Measurements from ENCODE around the gene RNU5B-1. TPM values are rescaled to one million over a fixed set of nuclear protein-coding genes. Genes with fewer than 3 reads are reported as not detected.

The RNU5B-1 gene
- total and polyA plus RNA-seq, 9 of the 15 experiments (the other 6 are each of a cell fraction or from before 2014, with no cell fraction given) = 14.2 TPM; not detected in 8

GRCh38 chr15:65339416-65339815 lies 34.9 kb downstream of the RNU5B-1 start:
- TF ChIP-seq USF1 (CRISPR knock-in tag; IDR thresholded peaks at IDR 0.05) = peak; percentile 14; the same call in 1 of the 2 replicates
- TF ChIP-seq USF2 (CRISPR knock-in tag; IDR thresholded peaks at IDR 0.05) = peak; percentile 21; the same call in 1 of the 2 replicates
- TF ChIP-seq SMAD4 (CRISPR knock-in tag; conservative IDR thresholded peaks at IDR 0.05) = no peak
- TF ChIP-seq BHLHE40 (IDR thresholded peaks at IDR 0.05; ENCODE audit: low read length) = peak; percentile 47; the same call in 1 of the 2 replicates
- no peaks in the 10 kb centered on the region for H3K79me2 ChIP-seq (ENCODE audit: control insufficient read depth, insufficient read depth, low read length)
- in situ Hi-C loops (cut with MboI) = no loop called here
- H3K27me3 ChIP-seq (ENCODE audit: control insufficient read depth in 2 of 2, insufficient read depth in 2 of 2, low read length in 2 of 2) = peaks cover 31 to 58% of the 10 kb centered on the region in 2 experiments; a peak in 4 of 5 replicates
- H3K9ac ChIP-seq (ENCODE audit: insufficient read depth in 1 of 2, low read depth in 2 of 2, low read length in 2 of 2) = peak overlapping the region in 1 of 2 experiments; percentile 56; a peak in 1 of 4 replicates
- H3K9me3 ChIP-seq (replicated peaks; ENCODE audit: control insufficient read depth, insufficient read depth, low read depth, low read length) = no peaks in the 10 kb centered on the region
- H3K4me1 ChIP-seq (replicated peaks in 1 of 2; ENCODE audit: control insufficient read depth in 2 of 2, insufficient read depth in 2 of 2, low read length in 2 of 2) = peaks cover 5 to 17% of the 10 kb centered on the region in 2 experiments
- 17% methylated on average over 6 of the region's 6 CpGs for WGBS (ENCODE audit: insufficient coverage, low coverage, missing lambda C conversion rate)
- H3K27ac ChIP-seq (ENCODE audit: extremely low read depth, low read depth, low read length) = no peak overlapping the region
- no peak for DNase-seq (ENCODE audit: extremely low read depth in 1 of 4, low spot score in 3 of 4)
- H3K36me3 ChIP-seq (ENCODE audit: control insufficient read depth, insufficient read depth, low read length) = no peaks in the 10 kb centered on the region
- intact Hi-C loops (cut with micrococcal nuclease) = no loop called here
- no peaks in the 10 kb centered on the region for H3K9me1 ChIP-seq (ENCODE audit: control insufficient read depth, insufficient read depth, low read length)
- FAIRE-seq = peak; percentile 37
- no peak for ATAC-seq
- POLR2A ChIA-PET = interaction anchor here (0.6 to 6.0 kb wide), 4 partner anchors 10 to 68 kb away, joined by 3 to 35 read pairs (median 3); partner anchors contain the start of gene RNU5B-1
- H2AFZ ChIP-seq (ENCODE audit: low read depth, low read length) = peak overlapping the region; percentile 57; the same call in 1 of the 2 replicates
- CTCF ChIA-PET (ENCODE audit: low intra/inter-chr PET ratio) = no interaction called here
- BruUV-seq (replicated peaks) = no TSS peak
- no peak overlapping the region; the same call in 1 of the 2 replicates for H3K4me2 ChIP-seq (ENCODE audit: insufficient read depth, low read length)
- no peaks in the 10 kb centered on the region for H4K20me1 ChIP-seq (replicated peaks; ENCODE audit: control insufficient read depth, insufficient read depth, low read length)
- H3K4me3 ChIP-seq = no peak overlapping the region

Data from K562 (cell line).